HCEC 1CT (cell line): Measurements from ENCODE around the gene ACOT7.
A peak's percentile ranks its signal among the peaks of the same experiment; 100 is the strongest.
"Not testable (repeated sequence)": the region's sequence is repeated elsewhere in the genome, so short reads cannot be mapped to it uniquely, and the experiment has no call there.

Experiments used
- DNase-seq: peaks from one replicate; pipeline ENCODE4 v3.0.0-alpha.2; 2017

Gene ACOT7

DNA sequence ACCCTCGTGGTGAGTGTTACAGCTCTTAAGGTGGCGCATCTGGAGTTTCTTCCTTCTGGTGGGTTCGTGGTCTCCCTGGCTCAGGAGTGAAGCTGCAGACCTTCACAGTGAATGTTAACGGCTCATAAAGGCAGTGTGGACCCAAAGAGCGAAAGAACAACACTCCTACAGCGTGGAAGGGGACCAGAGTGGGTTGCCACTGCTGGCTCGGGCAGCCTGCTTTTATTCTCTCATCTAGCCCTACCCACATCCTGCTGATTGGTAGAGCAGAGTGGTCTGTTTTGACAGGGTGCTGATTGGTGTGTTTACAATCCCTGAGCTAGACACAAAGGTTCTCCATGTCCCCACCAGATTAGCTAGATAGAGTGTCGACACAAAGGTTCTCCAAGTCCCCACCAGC, 1.6 kb upstream of the ACOT7 start:
- DNase-seq, result not testable (repeated sequence)

DNA sequence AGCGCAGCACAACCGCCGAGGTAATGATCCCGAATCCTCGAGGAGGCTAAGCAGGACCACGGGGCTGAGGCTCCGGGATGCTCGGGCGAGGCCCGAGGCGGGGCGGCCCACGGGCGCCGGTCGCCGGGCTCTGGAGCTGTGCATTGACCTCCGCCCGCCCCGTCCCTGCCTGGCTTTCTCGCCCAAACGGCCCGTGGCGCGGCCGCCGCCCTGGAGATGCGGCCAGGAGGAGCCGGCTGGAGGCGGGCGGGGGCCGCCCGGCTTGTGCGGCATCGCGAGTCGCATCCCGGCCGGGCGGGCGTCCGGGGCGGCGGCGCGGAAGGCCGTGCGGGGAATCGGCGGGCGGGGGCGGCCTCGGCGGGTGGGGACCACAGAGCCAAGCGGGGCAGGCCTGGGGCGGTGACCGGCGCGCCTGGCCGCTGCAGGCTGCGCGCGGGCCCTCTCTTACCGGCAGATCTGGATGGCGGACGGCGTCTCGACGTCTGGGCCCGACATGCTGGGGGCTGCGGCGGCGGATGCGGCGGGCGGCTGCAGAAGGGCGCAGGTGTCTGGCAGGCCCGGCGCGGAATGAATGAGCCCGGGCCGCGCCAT, 663 bp downstream of the ACOT7 start:
- no peak for DNase-seq

DNA sequence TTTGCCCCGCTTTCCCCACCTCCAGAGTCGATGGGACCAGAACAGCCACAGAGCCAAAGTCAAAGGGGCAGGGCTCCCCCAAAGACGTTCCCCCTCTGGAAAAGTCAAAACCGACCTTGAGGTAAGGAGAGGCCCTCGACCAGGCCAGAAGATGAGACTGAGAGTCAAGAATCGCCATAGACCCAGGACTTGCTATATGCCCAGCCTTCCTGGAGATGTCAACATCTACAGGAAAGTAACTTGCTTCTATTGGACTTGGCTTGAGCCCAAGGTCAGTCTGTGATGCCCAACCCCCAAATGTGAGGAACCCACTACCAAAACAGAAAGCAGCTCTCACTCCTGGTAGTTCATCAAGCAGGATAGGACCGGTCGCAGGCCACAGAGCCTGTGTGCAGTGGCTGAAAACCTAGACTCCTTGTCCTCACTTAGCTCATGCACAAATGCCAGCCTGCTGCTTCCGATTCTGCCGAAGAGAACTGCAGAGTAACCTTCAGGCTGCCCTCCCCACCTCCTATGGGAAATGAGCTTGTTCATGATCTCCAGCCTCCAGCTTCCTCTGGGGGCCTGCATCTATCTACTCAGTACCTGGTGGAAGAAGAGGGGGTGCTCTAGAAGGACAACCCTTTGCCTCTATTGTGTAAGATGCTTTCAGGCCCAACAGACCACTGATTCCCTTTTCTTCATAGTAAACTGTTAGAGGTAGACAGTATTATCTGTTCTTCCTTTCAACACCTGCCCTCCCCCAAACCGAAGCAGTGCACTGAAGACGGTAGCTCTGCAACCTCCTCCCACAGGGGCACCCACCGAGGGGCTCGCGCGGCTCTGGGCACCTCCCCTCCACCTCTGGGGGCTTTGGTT, 1.4 kb downstream of the ACOT7 start:
- DNase-seq, result no peak

DNA sequence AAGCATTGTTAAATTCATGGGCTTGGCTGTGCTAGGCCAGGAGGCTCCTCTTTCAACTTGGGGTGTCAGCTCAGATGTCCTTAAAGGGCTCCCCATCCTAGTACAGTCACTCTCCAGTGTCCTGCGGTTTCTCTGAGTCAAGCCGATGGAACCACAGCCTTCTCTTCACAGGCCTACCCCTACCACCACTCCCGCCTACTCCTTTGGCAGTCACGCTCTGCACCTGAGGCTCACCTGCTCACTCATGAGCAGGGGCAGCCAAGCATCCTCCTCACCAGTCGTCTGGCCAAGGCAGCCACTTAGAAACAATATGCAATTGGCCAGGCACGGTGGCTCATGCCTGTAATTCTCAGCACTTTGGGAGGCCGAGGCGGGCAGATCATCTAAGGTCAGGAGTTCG, 3.6 kb downstream of the ACOT7 start:
- no peak for DNase-seq

DNA sequence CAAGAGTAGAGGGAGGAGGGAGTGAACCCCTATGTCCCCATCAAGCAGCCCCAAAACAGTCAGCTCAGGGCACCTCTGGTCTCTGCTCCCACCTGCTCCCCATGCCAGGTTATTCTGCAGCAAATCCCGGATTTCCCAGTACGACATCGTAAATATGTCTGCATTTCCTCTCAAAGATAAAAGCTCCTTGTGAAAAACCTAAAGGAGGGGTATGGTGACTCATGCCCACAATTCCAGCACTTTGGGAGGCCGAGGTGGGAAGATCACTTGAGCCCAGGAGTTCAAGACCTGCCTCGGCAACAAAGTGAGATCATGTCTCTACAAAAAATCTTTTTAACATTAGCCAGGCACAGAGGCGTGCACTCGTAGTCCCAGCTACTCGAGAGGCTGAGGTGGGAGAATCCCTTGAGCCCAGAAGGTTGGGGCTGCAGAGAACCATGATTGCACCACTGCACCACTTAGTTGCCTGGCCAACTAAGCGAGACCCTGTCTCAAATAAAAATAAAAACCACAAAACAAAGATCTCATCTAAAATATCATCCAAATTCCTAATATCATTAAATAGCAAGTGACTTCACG, 7.1 kb downstream of the ACOT7 start:
- no peak for DNase-seq

DNA sequence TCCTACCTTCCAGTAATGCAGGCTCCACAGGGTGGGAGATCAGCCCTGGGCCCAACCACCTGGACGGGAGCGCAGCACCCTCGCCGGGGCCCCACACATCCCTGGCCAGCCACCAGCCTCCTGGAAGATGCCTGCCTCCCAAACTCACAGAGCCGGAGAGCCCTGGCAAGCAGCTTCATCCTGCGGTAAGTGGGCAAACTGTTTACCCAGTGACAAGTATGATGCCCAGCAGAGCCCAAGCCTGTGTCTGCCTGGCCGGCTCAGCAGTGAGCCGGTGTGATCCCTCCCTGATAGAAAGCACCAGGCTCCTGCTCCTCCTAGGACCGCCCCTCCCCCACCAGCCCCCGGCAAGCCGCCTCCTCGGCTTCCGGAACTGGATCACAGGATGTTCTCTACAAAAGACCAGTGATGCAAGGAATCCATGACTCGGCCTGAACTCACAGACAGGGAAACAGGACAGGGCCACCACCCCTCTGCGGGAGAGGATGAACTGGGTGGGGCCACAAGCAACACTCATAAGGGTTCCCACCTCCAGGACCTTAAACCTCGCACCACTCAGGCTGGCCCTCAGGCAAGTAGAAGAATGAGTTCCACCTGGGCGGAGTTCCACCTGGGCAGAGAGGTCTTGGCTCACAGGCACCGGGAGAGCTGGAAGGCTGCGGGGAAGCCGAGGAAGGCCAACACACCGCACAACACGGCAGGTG, 7.9 kb downstream of the ACOT7 start:
- DNase-seq, result peak; percentile 76

DNA sequence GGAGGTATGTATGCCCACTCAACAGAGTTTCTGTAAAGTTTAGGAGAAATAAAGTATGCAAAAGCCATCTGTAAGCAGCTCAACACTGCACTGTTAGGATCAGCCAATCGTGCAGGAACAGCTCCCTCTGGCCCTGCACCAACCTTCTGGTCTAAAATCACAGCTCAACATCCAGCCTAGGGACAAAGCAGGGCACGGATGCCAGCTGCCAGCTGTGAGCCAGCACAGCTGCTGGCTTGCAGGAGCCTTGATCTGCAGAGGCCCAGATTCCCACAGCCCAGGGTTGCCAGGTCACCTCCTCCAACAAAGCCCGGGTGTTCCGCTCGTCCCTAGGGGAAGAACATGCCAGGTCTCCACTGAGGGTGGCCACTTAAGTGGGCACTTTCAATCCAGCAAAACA, 8.6 kb downstream of the ACOT7 start:
- DNase-seq, result no peak

DNA sequence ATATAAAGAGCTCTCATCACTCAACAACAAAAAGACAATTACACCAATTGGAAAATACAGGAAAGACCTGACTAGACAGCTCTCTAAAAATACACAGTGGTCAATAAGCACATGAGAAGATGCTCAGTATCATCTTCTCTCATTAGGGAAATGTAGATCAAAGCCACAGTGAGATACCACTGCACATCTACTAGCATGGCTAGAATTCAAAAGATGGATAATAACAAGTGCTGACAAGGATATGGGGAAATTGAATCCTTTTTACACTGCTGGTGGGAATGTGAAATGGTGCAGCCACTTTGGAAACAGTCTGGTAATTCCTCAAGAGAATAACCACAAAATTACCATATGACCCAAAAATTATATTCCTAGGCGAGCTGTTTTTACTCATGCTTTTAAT, 9.4 kb downstream of the ACOT7 start:
- DNase-seq, result no peak

DNA sequence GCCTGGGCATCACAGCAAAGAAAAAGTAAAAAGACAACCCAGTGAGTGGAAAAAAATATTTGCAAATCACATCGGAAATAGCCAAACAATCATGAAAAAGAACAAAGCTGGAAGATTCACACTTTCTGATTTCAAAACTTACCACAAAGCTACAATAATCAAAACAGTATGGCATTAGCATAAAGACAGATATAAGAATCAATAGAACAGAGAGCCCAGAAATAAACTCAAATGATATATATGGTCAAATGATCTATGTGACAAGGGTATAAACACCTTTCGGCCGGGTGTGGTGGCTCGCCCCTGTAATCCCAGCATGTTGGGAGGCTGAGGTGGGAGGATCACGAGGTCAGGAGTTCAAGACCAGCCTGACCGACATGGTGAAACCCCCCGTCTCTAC, 13.5 kb downstream of the ACOT7 start:
- DNase-seq, result no peak

DNA sequence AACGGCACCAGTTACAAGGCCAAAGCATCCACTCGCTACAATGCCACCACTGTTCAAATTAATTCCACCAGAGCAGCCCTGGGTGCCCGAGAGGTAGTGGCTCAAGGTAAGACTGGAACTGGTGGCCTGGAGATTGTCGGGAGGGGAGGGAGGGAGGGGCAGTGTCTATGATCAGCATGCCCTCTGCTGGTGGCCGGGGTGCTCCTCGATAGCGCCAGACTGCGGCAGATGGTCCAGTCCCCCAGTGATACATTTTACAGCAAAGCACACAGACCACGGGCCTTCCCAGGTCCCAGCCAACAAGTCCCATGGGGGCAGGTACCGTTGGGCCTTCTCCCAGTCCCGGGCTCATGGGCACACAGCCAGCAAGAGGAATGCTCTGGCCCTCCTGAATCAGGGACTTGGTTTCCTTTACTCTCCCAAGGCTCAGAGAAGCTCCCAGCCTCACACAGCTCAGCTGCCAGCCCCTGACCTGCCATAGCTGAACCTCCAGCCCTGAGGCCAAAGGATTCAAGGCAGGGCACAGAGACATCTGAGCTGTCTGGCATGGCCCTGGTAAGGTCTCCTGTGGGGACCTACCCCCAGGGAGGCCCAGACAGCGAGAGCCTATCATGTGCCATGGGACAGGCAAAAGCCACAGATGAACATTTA, 15.3 kb downstream of the ACOT7 start:
- no peak for DNase-seq

DNA sequence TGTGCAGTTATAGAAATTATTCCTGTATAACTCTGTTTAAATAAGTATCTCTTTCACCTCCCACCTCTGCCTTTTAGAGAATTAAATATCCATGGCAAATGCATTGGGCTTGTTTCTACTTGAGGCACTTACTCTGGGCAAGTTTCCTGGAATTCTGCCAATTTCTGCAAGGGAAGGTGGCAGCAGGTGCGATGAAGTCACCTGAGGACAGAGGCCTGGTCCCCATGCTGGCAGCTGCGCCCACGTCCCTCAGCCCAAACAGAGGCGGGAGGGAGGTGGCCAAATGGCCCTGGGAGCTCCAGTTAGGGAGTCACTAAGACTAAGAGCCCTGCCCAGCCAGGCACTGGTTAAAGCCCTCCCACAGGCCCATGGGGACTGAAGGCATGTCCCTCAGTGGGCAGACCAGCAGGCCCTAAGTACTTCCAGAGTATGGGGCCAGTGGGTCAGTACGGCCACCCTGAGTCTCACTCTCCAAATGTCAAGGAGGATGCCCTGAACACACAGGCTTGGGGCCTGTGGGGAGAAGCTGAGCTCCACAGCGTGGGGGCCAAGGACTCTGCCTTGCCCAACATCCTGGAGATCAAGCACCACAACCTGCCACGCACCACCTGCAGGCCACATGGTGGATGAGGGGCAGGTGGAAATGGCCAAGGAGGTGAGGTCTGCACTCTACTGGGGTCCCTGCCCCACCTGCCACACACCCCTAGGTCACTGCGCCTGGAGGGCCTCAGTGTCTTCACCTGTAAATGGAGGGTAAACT, 19.4 kb downstream of the ACOT7 start:
- no peak for DNase-seq

DNA sequence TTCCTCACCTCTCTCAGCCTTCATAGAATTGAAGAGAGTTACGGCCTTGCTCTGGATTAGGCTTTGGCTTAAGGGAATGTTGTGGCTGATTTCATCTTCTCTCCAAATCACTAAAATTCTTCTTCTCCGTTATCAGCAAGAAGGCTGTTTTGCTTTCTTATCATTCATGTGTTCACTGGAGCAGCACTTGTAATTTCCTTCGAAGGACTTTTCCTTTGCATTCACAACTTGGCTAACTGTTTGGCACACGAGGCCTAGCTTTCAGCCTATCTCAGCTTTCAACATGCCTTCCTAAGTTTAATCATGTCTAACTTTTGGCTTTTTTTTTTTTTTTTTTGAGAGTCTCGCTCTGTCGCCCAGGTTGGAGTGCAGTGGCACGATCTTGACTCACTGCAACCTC, 21.3 kb downstream of the ACOT7 start:
- not testable (repeated sequence) for DNase-seq

DNA sequence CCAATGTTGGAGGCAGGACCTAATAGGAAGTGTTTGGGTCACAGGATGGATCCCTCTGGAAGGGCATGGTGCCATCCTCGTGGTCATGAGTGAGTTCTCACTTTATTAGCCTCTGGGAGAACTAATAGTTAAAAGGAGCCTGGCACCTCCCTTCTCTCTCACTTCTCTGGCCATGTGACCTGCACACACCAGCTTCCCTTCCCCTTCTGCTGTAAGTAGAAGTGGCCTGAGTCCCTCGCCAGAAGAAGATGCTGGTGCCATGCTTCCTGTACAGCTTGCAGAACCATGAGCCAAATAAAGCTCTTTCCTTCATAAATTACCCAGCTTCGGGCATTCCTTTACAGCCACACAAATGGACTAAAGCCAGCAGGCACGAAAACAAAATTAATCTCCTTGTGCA, 23.6 kb downstream of the ACOT7 start:
- DNase-seq, result no peak

DNA sequence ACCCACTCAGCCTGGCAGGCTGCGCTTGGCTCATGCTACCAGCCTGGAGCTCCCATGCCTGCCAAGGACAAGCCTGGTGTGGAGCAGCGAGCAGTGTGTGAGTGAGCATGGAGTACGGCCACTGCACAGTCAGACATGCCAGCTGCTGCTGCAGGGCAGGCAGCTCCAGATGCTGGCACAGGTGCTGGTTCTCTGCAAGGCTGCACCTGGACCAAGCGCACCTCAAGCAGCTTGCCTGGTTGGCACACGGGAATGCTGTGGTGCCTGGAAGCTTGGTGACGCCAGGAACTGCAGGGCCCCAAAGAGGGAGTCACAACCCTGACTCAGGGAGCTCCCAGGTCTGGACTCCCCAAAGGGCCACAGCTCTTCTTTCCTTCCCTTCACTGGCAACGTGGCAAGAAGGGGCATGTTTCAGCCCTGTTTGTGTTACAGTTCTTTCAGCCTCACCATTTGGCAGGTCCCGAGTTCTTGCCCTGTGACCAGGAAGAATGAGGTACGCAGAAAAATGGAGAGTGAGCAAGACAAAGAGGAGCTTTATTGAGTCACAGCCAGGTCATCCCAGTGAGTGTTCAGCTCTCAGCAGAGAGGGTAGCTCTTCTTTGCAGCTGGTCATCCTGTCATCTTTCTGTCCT, 26.1 kb downstream of the ACOT7 start:
- no peak for DNase-seq

DNA sequence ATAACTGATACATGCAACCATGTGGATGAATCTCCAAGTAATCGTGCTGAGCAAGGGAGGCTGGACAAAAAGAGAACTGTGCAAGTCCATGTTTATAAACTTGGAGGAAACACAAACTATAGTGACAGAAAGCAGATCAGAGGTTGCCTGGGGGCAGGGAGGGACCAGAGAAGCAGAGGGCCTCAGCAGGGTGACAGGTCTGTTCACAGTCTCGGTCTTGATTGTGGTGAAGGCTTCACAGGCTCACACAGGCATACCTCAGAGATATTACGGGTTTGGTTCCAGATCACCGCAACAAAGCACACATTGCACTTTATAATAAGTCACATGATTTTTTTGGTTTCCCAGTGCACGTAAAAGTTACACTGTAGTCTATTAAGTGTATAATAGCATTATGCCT, 28.5 kb downstream of the ACOT7 start:
- no peak for DNase-seq

DNA sequence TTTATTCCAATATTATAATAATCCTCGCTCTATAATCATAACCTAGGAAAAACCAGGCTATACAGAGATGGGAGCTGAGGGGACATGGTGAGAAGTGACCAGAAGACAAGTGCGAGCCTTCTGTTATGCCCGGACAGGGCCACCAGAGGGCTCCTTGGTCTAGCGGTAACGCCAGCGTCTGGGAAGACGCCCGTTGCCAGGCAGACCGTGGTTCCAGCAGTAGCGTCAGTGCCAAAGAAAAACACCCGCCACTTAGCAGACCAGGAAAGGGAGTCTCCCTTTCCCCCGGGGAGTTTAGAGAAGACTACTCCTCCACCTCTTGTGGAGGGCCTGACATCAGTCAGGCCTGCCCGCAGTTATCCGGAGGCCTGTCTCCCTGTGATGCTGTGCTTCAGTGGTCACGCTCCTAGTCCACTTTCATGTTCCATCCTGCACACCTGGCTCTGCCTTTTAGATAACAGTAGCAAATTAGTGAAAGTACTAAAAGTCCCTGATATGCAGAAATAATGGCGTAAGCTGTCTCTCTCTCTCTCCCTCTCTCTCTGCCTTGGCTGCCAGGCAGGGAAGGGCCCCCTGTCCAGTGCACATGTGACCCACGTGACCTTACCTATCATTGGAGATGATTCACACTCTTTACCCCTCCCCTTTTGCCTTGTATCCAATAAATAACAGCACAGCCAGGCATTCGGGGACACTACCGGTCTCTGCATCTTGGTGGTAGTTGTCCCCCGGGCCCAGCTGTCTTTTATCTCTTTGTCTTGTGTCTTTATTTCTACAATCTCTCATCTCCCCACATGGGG, 30.3 kb downstream of the ACOT7 start:
- DNase-seq, result peak; percentile 39

DNA sequence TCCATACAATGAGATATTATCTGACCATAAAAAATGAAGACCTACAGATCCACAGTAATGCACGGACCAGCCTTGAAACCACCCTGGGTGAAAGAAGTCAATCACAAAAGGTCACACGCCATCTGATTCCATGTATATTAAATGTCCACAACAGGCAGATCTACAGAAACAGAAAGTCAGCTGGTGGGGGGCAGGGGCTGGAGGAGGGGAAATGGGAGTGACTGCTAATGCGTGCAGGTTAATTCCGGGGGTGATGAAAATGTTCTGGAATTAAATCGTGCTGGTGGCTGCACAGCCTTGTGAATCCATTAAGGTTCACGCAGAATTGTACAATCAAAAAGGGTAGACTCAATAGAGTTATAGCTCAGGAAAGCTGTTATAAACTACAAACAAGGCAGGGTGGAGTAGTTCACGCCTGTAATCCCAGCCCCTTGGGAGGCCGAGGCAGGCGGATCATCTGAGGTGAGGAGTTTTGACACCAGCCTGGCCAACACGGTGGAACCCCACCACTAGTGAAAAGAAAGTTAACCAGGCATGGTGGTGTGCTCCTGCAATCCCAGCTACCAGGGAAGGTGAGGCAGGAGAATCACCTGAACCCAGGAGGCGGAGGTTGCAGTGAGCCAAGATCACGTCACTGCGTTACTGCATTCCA, 32.3 kb downstream of the ACOT7 start:
- no peak for DNase-seq

DNA sequence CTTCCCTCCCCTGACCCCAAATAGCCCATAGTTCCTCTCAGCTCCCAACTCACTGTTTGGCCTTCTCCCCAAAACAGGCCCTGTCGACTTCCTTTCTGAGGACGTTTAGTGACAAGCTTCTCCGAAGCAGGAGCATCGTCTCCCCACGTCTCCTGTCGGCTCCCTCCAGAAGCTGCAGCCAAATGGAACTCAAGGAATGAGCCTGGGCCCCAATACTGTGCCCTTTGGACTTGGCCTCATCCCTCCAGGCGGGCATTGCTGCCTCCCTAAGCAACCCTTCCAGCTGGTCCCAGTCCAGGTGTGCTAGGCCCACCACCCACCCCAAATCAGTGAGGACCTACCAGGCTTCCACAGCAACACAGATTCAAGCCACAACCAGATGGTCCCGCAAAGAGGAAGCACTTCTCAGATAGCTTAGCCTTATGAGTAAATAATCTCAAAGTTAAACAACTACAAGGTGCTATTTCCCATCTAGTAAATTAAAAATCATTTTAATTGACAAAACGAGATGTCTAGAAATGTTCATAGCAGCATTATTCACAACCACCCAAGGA, 33.0 kb downstream of the ACOT7 start:
- no peak for DNase-seq

DNA sequence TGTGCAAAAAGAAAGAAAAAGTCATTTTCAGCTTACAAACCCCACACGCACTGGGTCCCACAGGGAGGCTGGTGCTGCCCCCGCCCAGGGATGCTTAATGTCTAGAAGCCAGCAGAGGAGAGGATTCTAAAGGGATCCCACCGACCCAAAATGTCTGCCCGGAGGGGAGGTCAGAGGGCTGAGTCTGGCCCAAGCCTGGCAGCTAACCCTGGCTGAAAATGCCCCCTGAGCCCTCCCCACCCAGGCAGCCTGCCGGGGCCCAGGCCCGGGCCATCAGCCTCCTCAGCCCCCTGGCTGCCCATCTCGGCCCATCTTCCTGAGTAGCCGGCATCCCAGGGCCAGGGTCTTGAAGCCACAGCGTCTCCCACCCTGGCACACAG, 33.5 kb downstream of the ACOT7 start:
- DNase-seq, result no peak
